RPMI8226 (cell line): ENCODE measurements around the gene XAF1.
"Not testable (repeated sequence)": the region's sequence is repeated elsewhere in the genome, so short reads cannot be mapped to it uniquely, and the experiment has no call there.

Source experiments
- DNase-seq: peaks from one replicate; pipeline ENCODE4 v3.0.0-alpha.2; 2015

The XAF1 gene

GRCh38 chr17:6755731-6756184 is at the start of gene XAF1:
TSS of gene XAF1 (plus strand) at chr17:6756046. CDS start at chr17:6756079, 33 bp downstream.
- peak; percentile 69 for DNase-seq

- DNase-seq = no peak
These were observed 49.3 kb upstream of the XAF1 start for GRCh38 chr17:6706499-6706898.

GRCh38 chr17:6706996-6707395 is 48.9 kb upstream of the XAF1 start:
- no peak for DNase-seq

GRCh38 chr17:6708357-6708961 is 47.4 kb upstream of the XAF1 start:
- DNase-seq = no peak

- DNase-seq = peak; percentile 30
These were observed 45.5 kb upstream of the XAF1 start for GRCh38 chr17:6710317-6710716.

GRCh38 chr17:6711081-6711674 is 44.7 kb upstream of the XAF1 start:
- DNase-seq = no peak

- DNase-seq = no peak
These were observed 44.2 kb upstream of the XAF1 start for GRCh38 chr17:6711681-6712057.

GRCh38 chr17:6712058-6712853 is 43.6 kb upstream of the XAF1 start:
- no peak for DNase-seq

GRCh38 chr17:6712854-6713129 is 43.1 kb upstream of the XAF1 start:
- DNase-seq = no peak

GRCh38 chr17:6713130-6713917 is 42.5 kb upstream of the XAF1 start, which contains the start of gene SLC13A5:
TSS of gene SLC13A5 (minus strand) at chr17:6713369. CDS start at chr17:6713333, 36 bp downstream.
- peak; percentile 44 for DNase-seq

- DNase-seq = no peak
These were observed 42.0 kb upstream of the XAF1 start for GRCh38 chr17:6713918-6714271.

- no peak for DNase-seq
These were observed 41.5 kb upstream of the XAF1 start for GRCh38 chr17:6714315-6714874.

GRCh38 chr17:6716736-6717135 is 39.1 kb upstream of the XAF1 start:
- DNase-seq = no peak

GRCh38 chr17:6721744-6722143 is 34.1 kb upstream of the XAF1 start:
- DNase-seq = no peak

- DNase-seq = no peak
These were observed 31.8 kb upstream of the XAF1 start for GRCh38 chr17:6724009-6724408.

- DNase-seq = no peak
These were observed 26.3 kb upstream of the XAF1 start for GRCh38 chr17:6729531-6729930.

GRCh38 chr17:6746665-6747064 is 9.2 kb upstream of the XAF1 start:
- DNase-seq = not testable (repeated sequence)

GRCh38 chr17:6748617-6749016 is 7.2 kb upstream of the XAF1 start:
- DNase-seq = no peak

GRCh38 chr17:6749519-6749918 is 6.3 kb upstream of the XAF1 start:
- no peak for DNase-seq

GRCh38 chr17:6752068-6752909 is 3.6 kb upstream of the XAF1 start:
- no peak for DNase-seq

- no peak for DNase-seq
These were observed 2.8 kb upstream of the XAF1 start for GRCh38 chr17:6753006-6753445.

GRCh38 chr17:6753546-6753945 is 2.3 kb upstream of the XAF1 start:
- no peak for DNase-seq
